ENCODE measurements around the gene CCDC195.

- TF ChIP-seq POLR2A (IDR thresholded peaks at IDR 0.05) (no peak), CTCF (IDR thresholded peaks at IDR 0.05) (no peak)
Observed at GRCh38 chr2:224724331-224724730, 8.2 kb upstream of the CCDC195 start.

Data from testis (tissue), 2 donors.